ENCODE data around the gene BCAS3.

DNA sequence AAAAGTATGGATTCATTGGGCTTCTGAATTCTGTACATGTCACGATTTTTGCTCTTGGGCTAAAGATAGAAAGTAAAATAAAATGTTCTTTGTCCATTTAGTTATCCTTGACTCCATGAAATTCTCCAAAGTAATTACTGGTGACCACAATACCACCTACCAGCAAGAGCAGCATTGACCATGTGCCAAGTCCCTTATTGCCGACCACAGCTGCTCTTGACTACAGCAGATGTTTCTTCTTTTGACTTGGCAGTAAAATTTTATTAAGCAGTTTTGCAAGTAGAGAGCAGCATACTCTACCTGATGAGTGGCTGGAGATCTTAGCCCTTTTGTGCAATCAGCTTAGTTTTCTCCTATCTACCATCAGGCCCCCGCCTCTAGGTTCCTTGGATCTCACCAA is 569.8 kb downstream of the BCAS3 start:
- TF ChIP-seq POLR2A (IDR thresholded peaks at IDR 0.05; ENCODE audit: low read length) (no peak), GATA1 (IDR thresholded peaks at IDR 0.05; ENCODE audit: low read depth, low read length) (no peak)

Measured in erythroblast (primary cell).